Left ventricle myocardium inferior (tissue), 1 donor: ENCODE results near the gene FTCD. TPM values are rescaled to one million over a fixed set of nuclear protein-coding genes. Genes with fewer than 3 reads are reported as not detected.

Source experiments
- DNase-seq: peaks from one replicate; pipeline ENCODE4 v3.0.0-alpha.2; 2020
- H3K27ac ChIP-seq: fragments of 200-600 bp; replicated peaks from 2 replicates; pipeline ENCODE4 v1.8.0; 2021
- H3K27me3 ChIP-seq: fragments of 200-600 bp; 2 replicates; pipeline ENCODE4 v1.8.0; 2021; ENCODE audit warnings: low read depth
- H3K36me3 ChIP-seq: fragments of 200-600 bp; 2 replicates; pipeline ENCODE4 v1.8.0; 2021
- H3K4me1 ChIP-seq: fragments of 200-600 bp; 2 replicates; pipeline ENCODE4 v1.8.0; 2021
- H3K4me3 ChIP-seq: fragments of 200-600 bp; 2 replicates; pipeline ENCODE4 v1.8.0; 2021; ENCODE audit warnings: mild to moderate bottlenecking, moderate library complexity
- H3K9me3 ChIP-seq: fragments of 200-600 bp; replicated peaks from 2 replicates; pipeline ENCODE4 v1.8.0; 2021
- CTCF ChIP-seq: fragments of 200-600 bp; IDR thresholded peaks from 2 replicates; pipeline ENCODE4 v1.8.0; 2021; ENCODE audit warnings: antibody characterized with exemption, mild to moderate bottlenecking, borderline replicate concordance
- intact Hi-C: fragments of 100-400 bp; cut with micrococcal nuclease; formaldehyde crosslinking; loops from one replicate; pipeline ENCODE4 v1.11.0; 2022
- total RNA-seq: library from RNA; stranded (reverse); fragmentation: NEBNext Ultra II Directional; extraction: Animal tissue kit (Norgen Biotek cat#: 25700); gene quantifications from one replicate; pipeline ENCODE4 v1.2.1, GENCODE V29; 2021
- donor health status: DM: no; HTN: yes; CAD: no; lungs with severe emphysema.

Gene FTCD
- total RNA-seq, 1 donor from 2014 or later, result 2.2 TPM

- Histone ChIP-seq H3K27ac (no peak overlapping the region), H3K36me3 (peaks cover 48% of the 10 kb centered on the region)
Measured at GRCh38 chr21:46126309-46127238, 28.8 kb downstream of the FTCD start.

GRCh38 chr21:46125846-46126301, 29.5 kb downstream of the FTCD start:
- DNase-seq, result no peak
- Histone ChIP-seq H3K4me3 (no peak overlapping the region), H3K4me1 (peaks cover 22% of the 10 kb centered on the region), H3K9me3 (no peaks in the 10 kb centered on the region), H3K27me3 (no peaks in the 10 kb centered on the region), H3K27ac (no peak overlapping the region), H3K36me3 (peaks cover 55% of the 10 kb centered on the region)
- no peak for TF ChIP-seq CTCF
- intact Hi-C loops, result no loop called here

More at GRCh38 chr21:46126309-46127238, 28.8 kb downstream of the FTCD start:
- Histone ChIP-seq H3K27me3 (no peaks in the 10 kb centered on the region), H3K9me3 (no peaks in the 10 kb centered on the region), H3K4me3 (no peak overlapping the region), H3K4me1 (peaks cover 22% of the 10 kb centered on the region)
- no peak for DNase-seq
- no peak for TF ChIP-seq CTCF
- intact Hi-C loops, result no loop called here

- peaks cover 22% of the 10 kb centered on the region for H3K4me1 ChIP-seq
- H3K27ac ChIP-seq, result no peak overlapping the region
- no peaks in the 10 kb centered on the region for H3K9me3 ChIP-seq
- peaks cover 61% of the 10 kb centered on the region for H3K36me3 ChIP-seq
- H3K4me3 ChIP-seq, result no peak overlapping the region
- DNase-seq, result no peak
- H3K27me3 ChIP-seq, result no peaks in the 10 kb centered on the region
- TF ChIP-seq CTCF, result no peak
- intact Hi-C loops, result no loop called here
Measured at GRCh38 chr21:46124926-46125845, 30.2 kb downstream of the FTCD start.

- peaks cover 69% of the 10 kb centered on the region for H3K36me3 ChIP-seq
- H3K4me3 ChIP-seq, result no peak overlapping the region
- no peaks in the 10 kb centered on the region for H3K27me3 ChIP-seq
- intact Hi-C loops, result no loop called here
- H3K27ac ChIP-seq, result no peak overlapping the region
- TF ChIP-seq CTCF, result no peak
- DNase-seq, result no peak
- peaks cover 17% of the 10 kb centered on the region for H3K4me1 ChIP-seq
- H3K9me3 ChIP-seq, result no peaks in the 10 kb centered on the region
Measured at GRCh38 chr21:46124083-46124925, 31.1 kb downstream of the FTCD start.
